GM23338 (cell line): Measurements from ENCODE around the gene RIN3. TPM values are rescaled to one million over a fixed set of nuclear protein-coding genes. Genes with fewer than 3 reads are reported as not detected.

Experiments
- ATAC-seq: fragments of 200-7000 bp; cut with Tn5 transposase; 3 replicates; pipeline ENCODE4 v1.9.1; 2020
- DNase-seq: peaks from one replicate; pipeline ENCODE4 v3.0.0-alpha.2; 2015; ENCODE audit warnings: low spot score
- H2AFZ ChIP-seq: fragments of 200-600 bp; sonication (generic); 2 replicates; pipeline ENCODE4 v1.8.0; 2016; ENCODE audit warnings: antibody characterized with exemption, mild to moderate bottlenecking, moderate library complexity
- H3F3A ChIP-seq: fragments of 200-600 bp; sonication (generic); replicated peaks from 2 replicates; pipeline ENCODE4 v1.8.0; 2017; ENCODE audit warnings: antibody characterized with exemption, mixed run types, low read depth
- H3K27ac ChIP-seq: fragments of 200-600 bp; sonication (generic); 2 replicates; pipeline ENCODE4 v1.6.1; 2016; ENCODE audit warnings: low read depth
- H3K27me3 ChIP-seq: fragments of 200-600 bp; sonication (generic); 2 replicates; pipeline ENCODE4 v1.8.0; 2016; ENCODE audit warnings: mild to moderate bottlenecking, mixed run types, moderate library complexity; ENCODE audit not compliant: insufficient read depth
- H3K36me3 ChIP-seq: fragments of 200-600 bp; sonication (generic); 2 replicates; pipeline ENCODE4 v1.8.0; 2016; ENCODE audit warnings: mild to moderate bottlenecking; ENCODE audit not compliant: insufficient read depth
- H3K4me1 ChIP-seq: fragments of 200-600 bp; sonication (generic); 2 replicates; pipeline ENCODE4 v1.8.0; 2016; ENCODE audit warnings: mild to moderate bottlenecking, moderate library complexity; ENCODE audit not compliant: insufficient read depth
- H3K4me2 ChIP-seq: fragments of 200-600 bp; sonication (generic); 2 replicates; pipeline ENCODE4 v1.7.1; 2017; ENCODE audit warnings: mixed run types
- H3K4me3 ChIP-seq: fragments of 200-600 bp; sonication (generic); 2 replicates; pipeline ENCODE4 v1.6.1; 2016; ENCODE audit warnings: mixed run types
- H3K79me2 ChIP-seq: fragments of 200-600 bp; sonication (generic); replicated peaks from 2 replicates; pipeline ENCODE4 v1.8.0; 2017; ENCODE audit warnings: mild to moderate bottlenecking; ENCODE audit not compliant: insufficient read depth
- H3K9me2 ChIP-seq: fragments of 200-600 bp; sonication (generic); 2 replicates; pipeline ENCODE4 v1.8.0; 2017; ENCODE audit not compliant: insufficient read depth
- H4K20me1 ChIP-seq: fragments of 200-600 bp; sonication (generic); replicated peaks from 2 replicates; pipeline ENCODE4 v1.8.0; 2017; ENCODE audit warnings: mild to moderate bottlenecking; ENCODE audit not compliant: insufficient read depth
- H3K27ac Mint-ChIP-seq: 2 replicates; pipeline ENCODE4 v1.8.0; 2020; ENCODE audit warnings: inconsistent platforms, mild to moderate bottlenecking, moderate library complexity, mixed read lengths
- H3K27me3 Mint-ChIP-seq: 3 replicates; pipeline ENCODE4 v1.8.0; 2022; ENCODE audit warnings: low read depth, mild to moderate bottlenecking, moderate library complexity, mixed read lengths, inconsistent platforms; ENCODE audit not compliant: insufficient read depth, poor library complexity
- H3K36me3 Mint-ChIP-seq: 3 replicates; pipeline ENCODE4 v1.8.0; 2021; ENCODE audit warnings: low read depth, mild to moderate bottlenecking, inconsistent platforms, moderate library complexity, mixed read lengths
- H3K4me1 Mint-ChIP-seq: 3 replicates; pipeline ENCODE4 v1.8.0; 2020; ENCODE audit warnings: mild to moderate bottlenecking, inconsistent platforms, mixed read lengths
- H3K4me3 Mint-ChIP-seq: 3 replicates; pipeline ENCODE4 v1.8.0; 2021; ENCODE audit warnings: moderate library complexity, mild to moderate bottlenecking, inconsistent platforms, mixed read lengths
- H3K9me3 Mint-ChIP-seq: 3 replicates; pipeline ENCODE4 v1.8.0; 2020; ENCODE audit warnings: moderate library complexity, mild to moderate bottlenecking, inconsistent platforms, mixed read lengths
- ETS1 ChIP-seq: IDR thresholded peaks from 2 replicates; pipeline ENCODE4 v1.6.1; 2016; ENCODE audit warnings: antibody characterized with exemption
- polyA plus RNA-seq: library from polyadenylated mRNA; unstranded; fragments of >200 nt; fragmentation: Nextera tagmentation; extraction: Ambion mirVana; gene quantifications from 2 replicates; pipeline ENCODE4 v1.2.1, GENCODE V29; 2016
- total RNA-seq: library from RNA; depleted of rRNA; stranded (reverse); fragments of >200 nt; shearing (Covaris generic); gene quantifications from 2 replicates; pipeline ENCODE4 v1.2.3, GENCODE V29; 2014; rRNA removed

Gene RIN3
- total and polyA plus RNA-seq, 2 experiments from 2014 or later, result 0.97 to 1.5 TPM

GRCh38 chr14:92737619-92738188 lies 224.1 kb downstream of the RIN3 start:
- no peaks in the 10 kb centered on the region for H3K36me3 ChIP-seq
- peaks cover 6% of the 10 kb centered on the region; the same call in 1 of the 2 replicates for H3K4me1 ChIP-seq
- H3K79me2 ChIP-seq, result peaks cover 50% of the 10 kb centered on the region
- H3K27me3 Mint-ChIP-seq, result peaks cover 2% of the 10 kb centered on the region
- no peak overlapping the region for H3K4me3 ChIP-seq
- H3K36me3 Mint-ChIP-seq, result peaks cover under 1% of the 10 kb centered on the region; the same call in 2 of the 3 replicates
- TF ChIP-seq ETS1, result no peak
- DNase-seq (no peak), ATAC-seq (no peak)
- H3K27ac ChIP-seq, result no peak overlapping the region
- H4K20me1 ChIP-seq, result peaks cover 3% of the 10 kb centered on the region; the same call in 1 of the 2 replicates
- H2AFZ ChIP-seq, result no peak overlapping the region
- no peak overlapping the region for H3K4me2 ChIP-seq
- no peak overlapping the region for H3K4me3 Mint-ChIP-seq
- no peaks in the 10 kb centered on the region for H3K9me2 ChIP-seq
- H3K27me3 ChIP-seq, result no peaks in the 10 kb centered on the region
- H3K27ac Mint-ChIP-seq, result no peak overlapping the region
- peaks cover 10% of the 10 kb centered on the region for H3K4me1 Mint-ChIP-seq
- H3F3A ChIP-seq, result no peaks in the 10 kb centered on the region
- H3K9me3 Mint-ChIP-seq, result no peaks in the 10 kb centered on the region

Other genes with a start within 250 kb of the RIN3 start
- gene SLC24A4, start 190.6 kb upstream of the RIN3 start, total RNA-seq, result 0.38 and 0.39 TPM in 2 replicates
- gene SLC24A4, start 190.6 kb upstream of the RIN3 start, polyA plus RNA-seq, result 0.06 and 0.30 TPM in 2 replicates
- 83.5 and 120 TPM in 2 replicates for gene LGMN, start 234.8 kb downstream of the RIN3 start, total RNA-seq
- gene LGMN, start 234.8 kb downstream of the RIN3 start, polyA plus RNA-seq, result 60.0 and 62.9 TPM in 2 replicates